GM21529 (cell line): ENCODE results near the gene SDC3.

Experiments used
- ATAC-seq: cut with Tn5 transposase; IDR thresholded peaks from one replicate; pipeline ENCODE4 v1.9.1; 2021; ENCODE audit not compliant: unreplicated experiment

The SDC3 gene

GRCh38 chr1:30928789-30929134, 20.2 kb upstream of the SDC3 start:
- no peak for ATAC-seq

DNA sequence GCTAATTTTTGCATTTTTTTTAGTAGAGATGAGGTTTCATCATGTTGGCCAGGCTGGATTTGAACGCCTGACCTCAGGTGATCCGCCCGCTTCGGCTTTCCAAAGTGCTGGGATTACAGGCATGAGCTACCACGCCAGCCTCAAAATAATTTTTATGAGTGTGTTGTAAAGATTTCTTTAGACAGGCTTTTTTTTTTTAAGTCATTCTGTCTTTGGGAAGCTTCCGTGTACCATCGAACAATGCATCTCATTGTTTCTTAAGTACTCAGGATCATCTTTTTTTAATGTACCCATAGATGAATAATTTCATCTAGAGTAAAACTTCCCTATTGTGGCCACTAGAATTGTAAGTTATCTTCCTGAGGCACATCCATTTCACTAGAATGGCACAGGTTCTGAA, 19.6 kb upstream of the SDC3 start:
- no peak for ATAC-seq

GRCh38 chr1:30927448-30927847, 18.9 kb upstream of the SDC3 start:
- ATAC-seq, result no peak

DNA sequence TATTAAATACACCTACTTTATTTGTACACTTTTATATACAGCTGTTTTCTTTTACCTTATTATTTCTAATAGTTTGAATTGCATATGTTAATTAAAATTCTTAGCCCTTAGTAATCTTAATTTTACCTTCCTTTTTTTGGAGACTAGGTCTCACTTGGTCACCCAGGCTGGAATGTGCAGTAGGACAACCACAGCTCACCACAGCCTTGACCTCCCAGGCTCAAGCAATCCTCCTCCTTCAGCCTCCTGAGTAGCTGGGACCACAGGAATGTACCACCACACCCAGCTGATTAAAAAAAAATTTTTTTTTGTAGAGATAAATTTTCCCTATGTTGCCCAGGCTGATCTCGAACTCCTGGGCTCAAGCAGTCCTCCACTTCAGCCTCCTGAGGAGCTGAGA, 15.0 kb upstream of the SDC3 start:
- no peak for ATAC-seq

- ATAC-seq, result no peak
Measured at GRCh38 chr1:30920827-30921226, 12.3 kb upstream of the SDC3 start.

GRCh38 chr1:30919025-30919881, 10.7 kb upstream of the SDC3 start:
- no peak for ATAC-seq

DNA sequence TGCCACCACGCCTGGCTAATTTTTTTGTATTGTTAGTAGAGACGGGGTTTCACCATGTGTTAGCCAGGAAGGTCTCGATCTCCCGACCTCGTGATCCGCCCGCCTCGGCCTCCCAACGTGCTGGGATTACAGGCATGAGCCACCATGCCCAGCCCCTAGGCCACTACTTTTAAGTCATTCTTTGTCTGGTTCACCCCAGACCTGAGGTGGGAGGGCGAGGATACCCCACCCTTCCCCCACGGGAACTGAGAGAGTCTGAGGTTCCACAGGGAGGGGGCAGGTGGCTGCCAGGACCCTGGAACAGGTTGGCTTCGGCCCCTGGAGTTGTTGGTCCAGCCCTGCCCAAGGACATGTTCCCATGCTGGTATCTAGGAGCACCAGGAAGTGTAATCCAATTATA, 7.7 kb upstream of the SDC3 start:
- ATAC-seq, result no peak

DNA sequence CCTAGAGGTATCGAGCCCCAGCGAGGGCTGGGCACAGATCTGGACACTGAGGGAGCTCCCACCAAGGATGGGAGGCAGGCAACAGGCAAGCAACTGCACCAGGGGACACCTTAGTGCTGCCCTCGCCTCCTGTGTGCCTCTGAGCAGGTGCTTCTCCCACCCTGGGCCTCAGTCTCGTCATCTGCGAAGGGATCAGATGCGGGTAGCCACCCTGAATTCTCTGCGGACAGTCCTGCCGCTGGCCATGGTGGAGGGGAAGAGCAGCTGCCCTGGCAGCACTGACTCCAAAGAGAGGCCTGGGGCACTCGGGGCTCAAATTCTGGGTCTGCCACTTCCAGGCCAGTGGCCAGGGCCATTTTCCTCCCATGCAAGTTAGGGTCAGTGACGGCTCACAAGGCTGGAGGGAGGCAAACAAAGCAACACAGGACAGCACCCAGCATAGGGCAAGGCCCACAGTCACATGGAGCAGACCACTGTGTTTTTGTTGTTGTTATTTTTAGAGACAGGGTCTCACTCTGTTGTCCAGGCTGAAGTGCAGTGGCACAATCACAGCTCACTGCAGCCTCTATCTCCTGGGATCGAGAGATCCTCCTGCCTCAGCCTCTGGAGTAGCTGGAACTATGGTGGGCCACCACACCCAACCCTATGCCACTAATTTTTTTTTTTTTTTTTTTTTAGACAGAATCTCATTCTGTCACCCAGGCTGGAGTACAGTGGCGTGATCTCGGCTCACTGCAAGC, 7.1 kb upstream of the SDC3 start:
- no peak for ATAC-seq

- ATAC-seq, result no peak
Measured at GRCh38 chr1:30914931-30915330, 6.4 kb upstream of the SDC3 start.

DNA sequence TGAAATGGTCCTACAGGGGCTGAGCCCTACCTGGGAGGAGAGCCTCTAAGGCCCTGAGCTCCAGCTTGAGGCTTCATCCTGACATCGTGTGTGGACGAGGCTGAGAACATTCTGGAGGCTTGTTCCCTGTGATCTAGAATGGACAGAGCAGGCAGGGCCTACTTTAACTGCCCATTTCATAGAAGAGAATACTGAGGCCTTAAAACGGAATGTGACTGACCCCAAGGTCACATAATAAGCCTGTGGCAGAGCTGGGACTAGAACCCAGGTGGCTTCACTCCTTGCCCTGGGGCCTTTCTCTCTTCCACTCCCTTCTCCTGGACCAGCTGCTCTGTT, 6.0 kb upstream of the SDC3 start:
- no peak for ATAC-seq

GRCh38 chr1:30912913-30913652, 4.5 kb upstream of the SDC3 start:
- ATAC-seq, result no peak

DNA sequence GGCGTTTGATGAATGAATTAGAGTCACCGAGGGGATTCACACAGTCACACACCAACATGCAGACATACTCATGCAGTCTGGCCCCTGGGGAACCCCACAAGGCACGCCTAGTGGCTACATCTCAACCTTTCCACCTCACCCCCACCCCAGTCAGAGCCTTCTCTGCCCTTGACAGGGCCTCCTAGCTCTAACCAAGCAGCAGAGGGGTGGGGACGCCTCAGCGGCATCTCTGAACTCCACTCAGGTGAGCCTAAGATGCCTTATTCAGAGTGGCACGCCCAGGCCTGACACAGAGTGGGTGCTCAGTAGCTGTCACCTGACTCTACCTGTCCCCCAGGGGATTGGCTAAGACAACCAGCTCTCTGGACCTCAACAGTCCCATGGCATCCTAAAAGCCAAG, 3.7 kb upstream of the SDC3 start:
- ATAC-seq, result no peak

GRCh38 chr1:30911059-30911954, 2.7 kb upstream of the SDC3 start:
- no peak for ATAC-seq

GRCh38 chr1:30909365-30910068, 959 bp upstream of the SDC3 start:
- ATAC-seq, result no peak

GRCh38 chr1:30908316-30908695, 252 bp downstream of the SDC3 start:
- no peak for ATAC-seq

DNA sequence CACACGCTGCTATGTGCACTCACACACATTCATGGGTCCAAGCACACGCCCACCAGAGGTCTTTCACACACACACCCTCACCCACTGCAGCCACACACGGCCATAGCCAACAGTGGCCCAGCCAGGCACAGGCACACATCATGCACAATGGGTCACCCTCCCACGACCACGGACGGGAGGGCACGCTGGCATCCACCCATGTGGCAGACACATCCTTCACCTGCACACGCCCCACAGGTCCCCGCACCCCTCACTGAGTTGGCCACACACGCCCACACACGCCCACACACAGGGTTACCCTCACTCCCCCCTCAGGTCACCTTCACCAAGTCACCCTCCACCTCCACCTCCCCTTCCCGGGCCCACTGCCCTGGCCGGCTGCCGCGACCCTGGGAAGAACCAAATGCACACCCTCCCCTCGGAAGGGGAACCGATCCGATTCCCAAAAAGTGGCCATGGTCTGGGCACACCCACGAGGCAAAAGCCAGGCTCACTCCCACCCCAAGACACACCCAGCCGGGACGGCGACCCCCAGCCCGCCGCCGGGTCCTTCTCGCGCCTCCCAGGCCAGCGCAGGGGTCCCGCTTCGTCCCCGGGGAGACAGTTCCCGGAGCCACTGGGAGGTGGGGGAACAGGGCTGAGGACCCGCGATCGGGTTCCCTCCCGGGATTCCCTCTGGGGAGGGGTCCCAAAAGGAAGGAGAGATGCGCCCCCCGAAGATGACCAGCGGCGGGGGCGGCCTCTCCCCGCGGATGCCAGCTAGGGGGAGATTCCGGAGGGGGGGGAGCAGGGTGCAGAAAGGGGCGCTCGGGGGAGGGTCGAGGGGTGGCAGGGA, 860 bp downstream of the SDC3 start:
- ATAC-seq, result no peak

DNA sequence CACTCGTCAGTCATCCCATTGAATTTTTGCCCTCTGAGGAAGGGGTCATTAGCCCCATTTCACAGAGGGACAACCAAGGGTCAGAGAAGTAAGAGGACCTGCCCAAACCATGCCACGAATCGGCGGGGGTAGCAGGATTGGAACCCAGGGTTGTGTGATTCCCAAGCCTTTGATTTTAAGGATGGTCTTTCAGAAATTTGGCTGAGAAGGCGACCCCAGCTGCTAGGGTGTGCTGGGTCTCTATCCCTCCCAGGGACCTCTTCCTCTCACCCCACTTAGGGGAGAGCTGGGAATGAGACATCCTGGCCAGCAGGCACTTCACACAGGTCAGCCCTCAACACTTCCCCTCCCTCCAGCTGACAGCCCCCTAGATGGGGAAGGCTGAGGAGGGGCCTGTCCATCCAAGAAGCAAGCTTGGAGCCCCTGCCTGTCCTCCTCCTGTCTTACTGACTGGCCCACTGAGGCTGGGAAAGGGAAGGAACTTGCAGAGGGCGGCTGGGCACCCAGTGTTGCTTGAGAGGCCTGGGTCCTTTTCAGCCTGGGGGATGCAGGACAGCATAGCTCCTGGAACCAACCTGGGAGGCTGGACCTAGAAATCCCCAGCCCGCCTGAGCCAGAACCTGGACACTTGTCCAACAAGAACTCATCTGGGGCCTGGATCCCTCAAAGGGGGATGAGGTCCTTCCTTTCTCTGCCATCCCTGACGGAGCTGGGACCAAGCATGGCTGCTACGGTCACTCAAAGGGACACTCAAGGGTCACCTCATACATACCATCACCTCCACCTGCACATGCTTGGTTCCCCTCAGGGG, 1.7 kb downstream of the SDC3 start:
- no peak for ATAC-seq

DNA sequence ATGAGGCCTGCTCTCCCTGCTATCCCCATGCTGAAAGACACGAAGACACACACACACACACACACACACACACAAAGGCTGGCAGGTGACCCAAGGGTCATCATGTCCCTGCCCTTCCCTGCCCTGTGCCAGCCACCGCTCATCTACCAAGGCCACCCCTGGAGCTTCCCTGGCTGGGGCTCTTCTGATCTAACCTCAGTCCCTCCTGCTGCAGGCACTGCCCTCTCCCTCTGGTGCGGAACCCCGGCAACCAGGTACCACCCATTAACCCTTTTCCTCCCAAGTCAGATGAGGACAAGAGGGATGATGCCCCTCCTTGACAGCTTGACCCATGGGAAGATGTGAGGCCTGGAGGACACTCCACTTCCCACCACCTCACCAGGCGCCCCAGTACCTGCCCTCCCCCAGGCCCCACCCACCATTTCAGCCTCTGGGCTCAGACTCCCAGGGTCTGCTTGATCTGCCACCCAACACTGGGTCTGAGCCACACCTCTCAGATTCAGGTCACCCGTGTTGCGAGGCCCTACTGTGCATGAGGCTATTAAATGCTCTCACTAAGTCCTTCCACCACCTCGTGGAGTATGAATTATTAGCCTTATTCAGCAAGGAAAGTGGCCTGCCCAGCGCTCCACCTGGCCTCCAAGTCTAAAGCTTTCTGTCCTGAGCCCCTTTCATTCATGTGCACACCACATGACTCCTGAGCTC, 2.5 kb downstream of the SDC3 start:
- no peak for ATAC-seq
